Measurements from ENCODE around the gene TEX22.

DNA sequence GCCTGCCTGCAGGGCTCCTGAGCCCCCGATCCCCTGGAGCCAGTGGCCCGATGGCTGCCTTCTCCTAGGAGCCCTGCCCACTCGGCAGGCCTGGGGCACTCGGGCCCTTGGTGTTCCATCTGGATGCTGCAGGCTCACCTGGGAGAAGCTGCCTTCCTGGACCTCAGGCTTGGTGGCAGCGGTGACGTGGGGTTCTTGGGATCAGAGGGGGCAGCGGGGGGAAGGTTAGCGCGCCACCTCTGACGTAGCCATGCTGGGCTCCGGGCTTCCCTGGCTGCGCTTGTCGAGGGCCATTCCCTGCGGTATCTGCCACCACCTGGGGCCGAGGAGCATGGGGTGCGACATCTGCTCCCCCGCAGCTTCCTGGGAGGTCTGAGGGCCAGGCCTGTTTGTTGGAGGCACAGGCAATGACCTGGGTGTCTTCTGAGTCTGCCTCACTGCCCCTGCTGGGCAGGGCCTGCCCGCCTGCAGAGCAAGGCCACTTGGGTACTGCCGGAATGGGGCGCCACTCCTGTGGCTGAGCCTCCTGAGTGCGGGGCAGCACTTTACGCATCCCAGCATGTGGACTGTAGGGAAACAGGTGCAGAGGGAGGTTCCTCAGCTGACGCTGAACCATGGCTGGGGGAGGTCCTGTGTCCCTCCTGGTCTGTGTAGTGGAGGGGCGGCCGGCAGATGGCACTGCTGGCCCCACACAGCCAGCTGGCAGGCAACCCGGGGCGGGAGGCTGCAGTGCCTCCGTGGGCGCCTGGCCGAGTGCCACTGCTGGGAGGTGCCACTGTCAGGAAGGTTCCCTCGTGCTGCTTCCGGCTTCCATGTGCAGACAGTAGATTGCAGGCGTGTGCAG is 41.6 kb downstream of the TEX22 start:
- TF ChIP-seq CTCF (conservative IDR thresholded peaks at IDR 0.05) (no peak), ZFX (IDR thresholded peaks at IDR 0.05) (no peak)

Measured in C4-2B (cell line).